Body of pancreas (tissue), 4 donors: ENCODE data around the gene IMMT. TPM values are rescaled to one million over a fixed set of nuclear protein-coding genes. Genes with fewer than 3 reads are reported as not detected.
A peak's percentile ranks its signal among the peaks of the same experiment; 100 is the strongest.

ENCODE experiments used
- ATAC-seq: fragments of 150-250 bp; one replicate; pipeline ENCODE4 v1.9.1; 2016
- DNase-seq, 4 donors: peaks; one replicate each; pipeline ENCODE4 v3.0.0-alpha.2; 2019
- H3K27ac ChIP-seq, 4 donors: fragments of 200-600 bp; sonication (generic); 1 replicate in 3 of 4; 2 replicates in 1 of 4; pipeline versions ENCODE4 v1.5.1 to v1.6.1; 2016 to 2019; ENCODE audit warnings: mild to moderate bottlenecking in 1 of 4, mixed read lengths in 1 of 4, moderate library complexity in 1 of 4
- H3K27me3 ChIP-seq, 2 donors: fragments of 200-600 bp; sonication (generic); one replicate each; pipeline ENCODE4 v1.6.0; 2016; ENCODE audit warnings: mild to moderate bottlenecking in 1 of 2
- H3K36me3 ChIP-seq, 2 donors: fragments of 200-600 bp; sonication (generic); replicated peaks in 1 of 2; 2 replicates each; pipeline ENCODE4 v1.5.1; 2016; ENCODE audit warnings: low read depth in 2 of 2; ENCODE audit not compliant: insufficient read depth in 1 of 2
- H3K4me1 ChIP-seq: fragments of 200-600 bp; sonication (generic); one replicate; pipeline ENCODE4 v1.6.0; 2016
- H3K4me3 ChIP-seq, 2 donors: fragments of 200-600 bp; sonication (generic); 1 replicate in 1 of 2; 2 replicates in 1 of 2; pipeline ENCODE4 v1.5.1; 2016 to 2019
- H3K9me3 ChIP-seq, 3 donors: fragments of 200-600 bp; sonication (generic); 1 replicate in 2 of 3; 2 replicates in 1 of 3; pipeline ENCODE4 v1.5.1; 2016
- POLR2A ChIP-seq, 3 donors: fragments of 450-650 bp; IDR thresholded peaks; one replicate each; pipeline ENCODE4 v1.6.1; 2016; ENCODE audit warnings: antibody characterized with exemption in 3 of 3, mild to moderate bottlenecking in 2 of 3
- WGBS, 2 donors: methylation state at CpG; one replicate each; pipeline ENCODE4 v1.1.5; 2017; 5-methylcytosine and 5-hydroxymethylcytosine counted together
- intact Hi-C: fragments of 100-400 bp; cut with DNase I; formaldehyde crosslinking; loops from one replicate; pipeline ENCODE4 v1.15.1; 2023
- total RNA-seq, 2 donors: library from RNA; depleted of rRNA; stranded (reverse); fragments of >200 nt; gene quantifications; one replicate each; pipeline ENCODE4 v1.1.0, GENCODE V29; 2016
- TF ChIP-seq, protein P1 (sequence below), 7 experiments: fragments of 450-650 bp in 4 of 7; fragments of 200-600 bp in 3 of 7; sonication (generic) in 3 of 7; IDR thresholded peaks; one replicate each; pipeline ENCODE4 v1.5.1; 2016 to 2019; ENCODE audit warnings: antibody characterized with exemption in 7 of 7

The IMMT gene
- total RNA-seq, 2 donors from 2014 or later, result 37.1 to 46.1 TPM

DNA sequence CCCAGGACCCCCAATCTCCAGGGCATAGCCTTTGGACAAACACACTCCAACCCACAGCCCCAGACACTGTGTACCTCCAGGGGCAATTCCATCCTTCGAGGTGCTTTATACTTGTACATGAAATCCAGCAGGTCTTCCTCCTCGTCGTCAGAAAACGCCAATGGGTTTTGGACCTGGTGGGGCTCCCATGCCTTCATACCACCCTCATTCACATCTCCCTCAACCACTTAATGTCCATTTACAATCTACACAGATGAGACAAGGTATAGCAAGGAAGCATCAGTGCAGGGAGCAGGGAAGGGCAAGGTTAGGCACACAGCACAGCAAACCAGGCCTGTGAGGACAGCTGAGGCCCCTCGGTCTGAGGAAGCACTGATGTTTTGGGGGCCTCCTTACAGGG lies 24.6 kb upstream of the IMMT start:
- 69 to 85% methylated on average over 4 to 5 of the region's 5 CpGs for WGBS, 2 donors

DNA sequence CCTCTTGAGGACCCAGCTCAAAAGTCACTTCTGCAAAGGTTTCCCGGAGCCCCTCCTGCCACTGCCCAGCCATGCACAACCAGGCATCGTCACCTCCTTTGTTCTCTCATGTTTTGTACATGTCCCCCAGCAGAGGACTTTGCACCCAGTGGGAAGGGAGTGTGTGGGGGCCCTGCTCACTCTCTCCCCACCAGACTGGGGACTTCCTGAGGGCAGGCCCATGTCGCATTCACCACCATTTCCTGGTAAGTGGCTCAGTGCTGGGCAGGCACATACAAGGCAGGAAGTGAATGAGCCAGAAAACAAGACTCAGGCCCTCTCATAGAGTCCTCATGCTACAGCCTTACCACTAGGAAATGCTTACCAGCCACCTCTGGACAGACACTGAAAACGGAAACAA lies 22.9 kb upstream of the IMMT start:
- Histone ChIP-seq H3K9me3 (no peaks in the 10 kb centered on the region), H3K36me3 (no peaks in the 10 kb centered on the region), H3K27ac (no peak overlapping the region), H3K4me3 (no peak overlapping the region), H3K27me3 (no peaks in the 10 kb centered on the region), H3K4me1 (peaks cover 20% of the 10 kb centered on the region)
- DNase-seq (no peak), ATAC-seq (no peak)
- no peak for TF ChIP-seq POLR2A (IDR thresholded peaks at IDR 0.05)
- TF ChIP-seq, protein P1, sequence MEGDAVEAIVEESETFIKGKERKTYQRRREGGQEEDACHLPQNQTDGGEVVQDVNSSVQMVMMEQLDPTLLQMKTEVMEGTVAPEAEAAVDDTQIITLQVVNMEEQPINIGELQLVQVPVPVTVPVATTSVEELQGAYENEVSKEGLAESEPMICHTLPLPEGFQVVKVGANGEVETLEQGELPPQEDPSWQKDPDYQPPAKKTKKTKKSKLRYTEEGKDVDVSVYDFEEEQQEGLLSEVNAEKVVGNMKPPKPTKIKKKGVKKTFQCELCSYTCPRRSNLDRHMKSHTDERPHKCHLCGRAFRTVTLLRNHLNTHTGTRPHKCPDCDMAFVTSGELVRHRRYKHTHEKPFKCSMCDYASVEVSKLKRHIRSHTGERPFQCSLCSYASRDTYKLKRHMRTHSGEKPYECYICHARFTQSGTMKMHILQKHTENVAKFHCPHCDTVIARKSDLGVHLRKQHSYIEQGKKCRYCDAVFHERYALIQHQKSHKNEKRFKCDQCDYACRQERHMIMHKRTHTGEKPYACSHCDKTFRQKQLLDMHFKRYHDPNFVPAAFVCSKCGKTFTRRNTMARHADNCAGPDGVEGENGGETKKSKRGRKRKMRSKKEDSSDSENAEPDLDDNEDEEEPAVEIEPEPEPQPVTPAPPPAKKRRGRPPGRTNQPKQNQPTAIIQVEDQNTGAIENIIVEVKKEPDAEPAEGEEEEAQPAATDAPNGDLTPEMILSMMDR (IDR thresholded peaks at IDR 0.05), result no peak
- intact Hi-C loops, result no loop called here
- 88 to 90% methylated on average over 4 of the region's 4 CpGs for WGBS, 2 donors

More for the DNA sequence above, 24.6 kb upstream of the IMMT start:
- H3K27ac ChIP-seq, result no peak overlapping the region
- no peak overlapping the region for H3K4me3 ChIP-seq
- H3K9me3 ChIP-seq, result no peaks in the 10 kb centered on the region
- no peaks in the 10 kb centered on the region for H3K36me3 ChIP-seq
- H3K27me3 ChIP-seq, result no peaks in the 10 kb centered on the region
- intact Hi-C loops, result loop anchor here (5.0 kb wide), 1 partner anchor 142 kb away; no protein-coding TSS in a partner anchor
- ATAC-seq, result no peak
- no peak for DNase-seq
- TF ChIP-seq POLR2A (IDR thresholded peaks at IDR 0.05), result no peak
- TF ChIP-seq, protein P1 (IDR thresholded peaks at IDR 0.05), result no peak
- H3K4me1 ChIP-seq, result peaks cover 9% of the 10 kb centered on the region

DNA sequence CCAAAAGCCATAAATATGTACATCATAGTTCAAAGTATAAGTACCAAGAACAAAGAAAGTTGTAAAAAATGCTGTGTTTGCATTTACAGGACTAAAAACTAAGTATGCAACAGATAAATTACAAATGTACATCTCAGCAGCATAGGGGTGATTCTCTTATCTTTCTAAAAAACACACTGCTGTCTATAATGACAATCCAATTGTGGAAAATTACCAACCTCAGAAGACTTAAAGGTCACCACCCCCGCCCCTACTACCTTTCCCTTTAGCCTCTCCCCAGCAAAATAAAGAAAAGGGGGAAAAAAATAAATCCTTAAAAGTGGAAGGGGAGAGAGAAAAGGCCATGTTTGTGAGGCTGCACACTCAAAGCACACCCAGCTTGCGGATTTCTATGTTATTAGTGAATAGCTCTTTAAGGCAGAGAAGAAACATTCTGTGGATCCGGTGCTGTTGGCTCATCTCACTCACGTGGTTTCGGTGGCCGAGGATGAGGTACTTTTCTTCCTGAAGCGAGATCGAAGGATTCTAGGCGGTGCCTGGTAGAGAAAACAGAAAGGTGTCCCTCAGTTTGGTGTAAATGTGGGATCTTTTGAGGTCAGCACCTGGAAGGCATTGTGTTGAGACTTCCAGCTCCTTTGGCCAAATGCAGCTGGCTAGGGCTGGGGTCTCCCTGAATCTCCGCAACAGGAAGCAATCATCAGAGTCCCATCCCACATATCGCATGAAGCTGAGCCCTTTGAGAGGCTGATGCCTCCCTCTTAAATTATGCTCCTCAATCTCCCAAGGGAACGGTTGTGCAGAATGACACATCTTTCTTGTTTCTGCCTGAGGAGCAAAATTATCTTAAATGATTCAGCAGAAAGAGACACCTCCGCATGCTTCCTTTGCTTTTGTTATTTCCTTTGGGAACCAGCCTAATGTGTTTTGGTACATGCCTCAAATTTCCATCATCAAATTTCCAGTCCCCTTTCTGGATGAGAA lies 21.6 kb upstream of the IMMT start:
- intact Hi-C loops, result no loop called here

DNA sequence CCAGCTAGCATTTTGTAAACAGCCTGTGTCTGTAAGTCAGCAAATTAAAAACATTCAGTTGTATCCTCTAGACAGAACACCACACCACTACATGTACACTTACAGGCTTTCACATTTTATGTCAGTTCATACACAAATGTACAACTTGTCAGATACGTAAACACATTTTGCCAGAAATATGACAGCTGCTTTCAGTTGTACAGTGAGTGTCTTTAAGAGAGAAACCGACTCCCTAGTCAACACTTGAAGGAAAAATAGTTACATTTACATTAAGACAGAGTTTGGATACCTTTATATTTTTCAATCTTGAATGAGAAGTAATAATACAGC lies 19.2 kb upstream of the IMMT start:
- no peak for DNase-seq
- 76 to 83% methylated on average over 2 of the region's 2 CpGs for WGBS, 2 donors
- TF ChIP-seq POLR2A (IDR thresholded peaks at IDR 0.05), result no peak
- TF ChIP-seq, protein P1 (IDR thresholded peaks at IDR 0.05), result no peak
- peak overlapping the region in 1 of 4 donors; percentile 56 for H3K27ac ChIP-seq
- no peaks in the 10 kb centered on the region for H3K27me3 ChIP-seq
- H3K9me3 ChIP-seq, result no peaks in the 10 kb centered on the region
- no peak for ATAC-seq
- intact Hi-C loops, result no loop called here
- H3K4me1 ChIP-seq, result peaks cover 19% of the 10 kb centered on the region
- H3K4me3 ChIP-seq, result no peak overlapping the region
- H3K36me3 ChIP-seq, result peaks cover 0 to 13% of the 10 kb centered on the region in 2 donors

More for the DNA sequence above, 21.6 kb upstream of the IMMT start:
- Histone ChIP-seq H3K36me3 (no peaks in the 10 kb centered on the region), H3K27me3 (no peaks in the 10 kb centered on the region), H3K9me3 (no peaks in the 10 kb centered on the region), H3K27ac (no peak overlapping the region), H3K4me3 (no peak overlapping the region), H3K4me1 (peaks cover 19% of the 10 kb centered on the region)
- DNase-seq (no peak), ATAC-seq (no peak)
- TF ChIP-seq POLR2A (IDR thresholded peaks at IDR 0.05), result no peak
- TF ChIP-seq, protein P1 (IDR thresholded peaks at IDR 0.05), result no peak
- WGBS, 2 donors, result 75 to 79% methylated on average over 13 of the region's 13 CpGs
